Mesendoderm (in vitro differentiated cells): Measurements from ENCODE around the gene SIRT2.
A peak's percentile ranks its signal among the peaks of the same experiment; 100 is the strongest.
"Not testable (repeated sequence)": the region's sequence is repeated elsewhere in the genome, so short reads cannot be mapped to it uniquely, and the experiment has no call there.

Source experiments
- DNase-seq: peaks from one replicate; pipeline ENCODE4 v3.0.0; 2013
- H2AK5ac ChIP-seq: 2 replicates; pipeline ENCODE4 v1.6.1; 2013; ENCODE audit warnings: low read length, inconsistent platforms
- H2BK120ac ChIP-seq: 2 replicates; pipeline ENCODE4 v1.6.1; 2013; ENCODE audit warnings: low read depth, mild to moderate bottlenecking, low read length, moderate library complexity, mixed read lengths
- H2BK15ac ChIP-seq: replicated peaks from 2 replicates; pipeline ENCODE4 v1.6.1; 2013; ENCODE audit warnings: low read depth, mild to moderate bottlenecking, moderate library complexity
- H2BK5ac ChIP-seq: 2 replicates; pipeline ENCODE4 v1.6.1; 2013; ENCODE audit warnings: low read length, inconsistent platforms
- H3K18ac ChIP-seq: 2 replicates; pipeline ENCODE4 v1.6.1; 2013; ENCODE audit warnings: mild to moderate bottlenecking, low read length, mixed read lengths
- H3K23ac ChIP-seq: one replicate; pipeline ENCODE4 v1.6.1; 2013; ENCODE audit warnings: low read length
- H3K27ac ChIP-seq: 2 replicates; pipeline ENCODE4 v1.5.1; 2013; ENCODE audit warnings: low read depth, mild to moderate bottlenecking, inconsistent platforms, low read length, moderate library complexity
- H3K27me3 ChIP-seq: 2 replicates; pipeline ENCODE4 v1.6.1; 2013; ENCODE audit warnings: low read length, control low read depth, mild to moderate bottlenecking, inconsistent platforms; ENCODE audit not compliant: insufficient read depth, poor library complexity
- H3K36me3 ChIP-seq: 2 replicates; pipeline ENCODE4 v1.6.1; 2013; ENCODE audit warnings: low read length, inconsistent platforms; ENCODE audit not compliant: control insufficient read depth, insufficient read depth
- H3K4ac ChIP-seq: one replicate; pipeline ENCODE4 v1.6.1; 2013; ENCODE audit warnings: low read depth, mild to moderate bottlenecking, low read length, moderate library complexity
- H3K4me1 ChIP-seq: 2 replicates; pipeline ENCODE4 v1.6.1; 2013; ENCODE audit warnings: low read depth, low read length, inconsistent platforms; ENCODE audit not compliant: control insufficient read depth
- H3K4me2 ChIP-seq: 2 replicates; pipeline ENCODE4 v1.6.1; 2013; ENCODE audit warnings: low read length
- H3K4me3 ChIP-seq: 2 replicates; pipeline ENCODE4 v1.5.1; 2013; ENCODE audit warnings: mild to moderate bottlenecking, low read length
- H3K56ac ChIP-seq: one replicate; pipeline ENCODE4 v1.6.1; 2013; ENCODE audit warnings: low read length
- H3K79me1 ChIP-seq: 2 replicates; pipeline ENCODE4 v1.6.1; 2013; ENCODE audit warnings: low read length, inconsistent platforms
- H3K79me2 ChIP-seq: 2 replicates; pipeline ENCODE4 v1.6.1; 2013; ENCODE audit warnings: mild to moderate bottlenecking, low read length; ENCODE audit not compliant: control insufficient read depth, insufficient read depth
- H3K9ac ChIP-seq: 2 replicates; pipeline ENCODE4 v1.6.1; 2013; ENCODE audit warnings: low read length, inconsistent platforms
- H4K5ac ChIP-seq: one replicate; pipeline ENCODE4 v1.6.1; 2013; ENCODE audit warnings: low read length
- H4K8ac ChIP-seq: one replicate; pipeline ENCODE4 v1.6.1; 2013; ENCODE audit warnings: low read depth, mild to moderate bottlenecking, control low read depth, low read length, moderate library complexity
- WGBS: extraction: QIAGEN DNeasy Blood & Tissue Kit; methylation state at CpG from one replicate; pipeline ENCODE4 v1.1.7; 2013; ENCODE audit warnings: low lambda C conversion rate, missing lambda C conversion rate; ENCODE audit not compliant: insufficient coverage; ENCODE audit errors: extremely low coverage; 5-methylcytosine and 5-hydroxymethylcytosine counted together

The SIRT2 gene

GRCh38 chr19:38879400-38879751, 20.0 kb downstream of the SIRT2 start:
- Histone ChIP-seq H2AK5ac (no peak overlapping the region), H3K9ac (no peak overlapping the region), H3K56ac (no peak overlapping the region), H3K4ac (no peak overlapping the region), H3K4me1 (no peaks in the 10 kb centered on the region), H4K8ac (no peak overlapping the region), H4K5ac (no peak overlapping the region), H3K27ac (no peak overlapping the region), H3K4me2 (no peak overlapping the region), H3K18ac (no peak overlapping the region), H2BK15ac (no peak overlapping the region), H2BK5ac (no peak overlapping the region), H3K4me3 (no peak overlapping the region), H2BK120ac (no peak overlapping the region), H3K23ac (no peak overlapping the region), H3K27me3 (no peaks in the 10 kb centered on the region), H3K79me2 (no peaks in the 10 kb centered on the region), H3K36me3 (no peaks in the 10 kb centered on the region), H3K79me1 (no peaks in the 10 kb centered on the region)
- no peak for DNase-seq
- no CpG with 5 or more reads among the region's 11 CpGs for WGBS

DNA sequence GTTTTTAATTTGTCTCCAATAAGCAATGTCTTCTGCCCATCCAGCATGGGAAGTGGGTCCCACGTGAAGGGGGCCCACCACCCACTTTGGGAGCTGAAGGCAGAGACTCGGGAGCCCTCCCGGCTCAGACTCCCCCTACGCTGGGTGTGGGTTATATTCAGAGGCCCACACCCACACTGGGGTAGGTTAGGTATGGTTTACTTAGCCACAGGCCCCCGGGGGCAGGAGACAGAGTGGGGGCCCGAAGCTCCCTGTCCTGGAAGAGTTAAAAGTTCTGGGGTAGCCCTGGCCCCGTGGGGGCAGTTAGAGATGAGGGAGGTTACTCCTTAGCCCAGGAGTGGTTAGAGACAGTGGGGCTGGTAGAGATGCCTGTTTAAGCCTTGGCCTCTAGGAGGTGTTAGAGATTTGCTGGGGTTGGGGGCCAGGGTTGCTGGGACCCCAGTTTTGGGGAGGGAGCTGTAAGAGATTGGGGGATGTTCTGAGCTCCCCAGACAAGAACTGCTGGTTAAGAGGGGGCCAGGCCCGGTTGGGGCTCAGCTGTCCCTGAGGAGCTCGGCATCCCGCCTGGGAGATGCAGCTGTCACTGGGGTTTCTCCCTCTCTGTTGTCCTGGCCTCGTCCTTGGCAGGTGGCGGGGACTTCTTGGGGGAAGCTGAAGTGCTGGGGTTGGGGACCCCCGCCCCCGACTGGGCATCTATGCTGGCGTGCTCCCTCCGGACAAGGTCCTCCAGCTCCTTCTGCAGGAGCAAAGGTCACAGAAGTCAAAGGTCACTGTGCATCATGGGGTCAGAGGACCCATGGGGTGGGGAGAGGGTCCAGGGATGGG, 20.6 kb downstream of the SIRT2 start:
- H3K27ac ChIP-seq, result no peak overlapping the region
- H3K36me3 ChIP-seq, result no peaks in the 10 kb centered on the region
- H3K79me1 ChIP-seq, result no peaks in the 10 kb centered on the region
- H3K79me2 ChIP-seq, result no peaks in the 10 kb centered on the region
- H3K9ac ChIP-seq, result no peak overlapping the region
- H2BK5ac ChIP-seq, result no peak overlapping the region
- WGBS, result no CpG with 5 or more reads among the region's 16 CpGs
- H3K56ac ChIP-seq, result peak overlapping the region; percentile 34
- no peaks in the 10 kb centered on the region for H3K4me1 ChIP-seq
- no peak overlapping the region for H2BK15ac ChIP-seq
- DNase-seq, result no peak
- H3K18ac ChIP-seq, result no peak overlapping the region
- no peaks in the 10 kb centered on the region for H3K27me3 ChIP-seq
- no peak overlapping the region for H3K4me2 ChIP-seq
- H2AK5ac ChIP-seq, result no peak overlapping the region
- H2BK120ac ChIP-seq, result no peak overlapping the region
- no peak overlapping the region for H3K23ac ChIP-seq
- no peak overlapping the region for H4K8ac ChIP-seq
- no peak overlapping the region for H3K4ac ChIP-seq
- H3K4me3 ChIP-seq, result no peak overlapping the region
- no peak overlapping the region for H4K5ac ChIP-seq

GRCh38 chr19:38877781-38878574, 21.4 kb downstream of the SIRT2 start, which contains the start of gene RINL:
TSS of gene RINL (minus strand) at chr19:38878275. CDS start at chr19:38876742, 1,533 bp downstream.
- Histone ChIP-seq H2BK15ac (no peak within 1 kb of the TSS), H3K4me2 (no peak within 1 kb of the TSS), H3K23ac (no peak within 1 kb of the TSS), H3K27ac (no peak within 1 kb of the TSS), H2AK5ac (no peak within 1 kb of the TSS), H3K4ac (no peak within 1 kb of the TSS), H4K8ac (no peak within 1 kb of the TSS), H3K27me3 (no peaks in the 10 kb centered on the region), H3K36me3 (no peaks in the 10 kb centered on the region), H3K4me1 (no peaks in the 10 kb centered on the region), H2BK5ac (no peak within 1 kb of the TSS), H3K56ac (peak within 1 kb of the TSS; percentile 81), H2BK120ac (no peak within 1 kb of the TSS), H3K79me1 (no peaks in the 10 kb centered on the region), H3K4me3 (no peak within 1 kb of the TSS), H3K18ac (no peak within 1 kb of the TSS), H4K5ac (no peak within 1 kb of the TSS), H3K9ac (peak within 1 kb of the TSS; percentile 48), H3K79me2 (no peaks in the 10 kb centered on the region)
- no peak for DNase-seq
- WGBS, result no CpG with 5 or more reads among the region's 11 CpGs

DNA sequence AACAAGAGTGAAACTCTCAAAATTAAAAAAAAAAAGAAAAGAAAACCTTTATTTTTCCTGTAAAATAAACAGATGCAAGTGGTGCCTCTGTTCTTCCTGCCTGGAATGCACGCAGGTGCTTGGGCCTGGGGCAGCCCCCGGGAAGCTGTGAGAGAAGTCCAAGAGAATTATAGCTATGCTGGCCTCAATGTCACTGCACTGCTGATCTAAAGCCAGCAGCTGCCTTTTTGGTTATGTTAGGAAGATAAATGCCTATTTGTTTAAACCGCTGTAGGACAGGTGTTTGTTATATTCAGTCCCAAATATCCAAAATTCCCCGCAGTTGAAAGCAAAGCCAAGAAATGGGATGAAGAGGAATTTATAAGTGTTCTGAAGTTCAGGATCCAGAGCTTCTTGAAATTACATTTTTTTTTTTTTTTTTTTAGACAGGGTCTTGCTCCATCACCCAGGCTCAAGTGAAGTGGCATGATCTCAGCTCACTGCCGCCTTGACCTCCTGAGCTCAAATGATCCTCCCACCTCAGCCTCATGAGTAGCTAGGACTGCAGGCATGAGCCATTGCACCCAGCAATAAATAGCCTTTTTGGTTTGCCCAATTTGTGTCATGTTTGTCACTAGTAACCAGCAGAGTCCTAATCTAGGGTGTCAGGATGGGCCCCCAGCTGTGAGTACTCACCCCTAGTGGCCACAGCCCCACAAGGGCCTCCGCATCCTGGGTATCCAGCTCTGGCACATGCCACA, 23.6 kb downstream of the SIRT2 start:
- Histone ChIP-seq H3K36me3 (no peaks in the 10 kb centered on the region), H2BK120ac (no peak overlapping the region), H2BK15ac (no peak overlapping the region), H2BK5ac (no peak overlapping the region), H3K56ac (no peak overlapping the region), H3K18ac (no peak overlapping the region), H3K4me1 (no peaks in the 10 kb centered on the region), H3K27me3 (no peaks in the 10 kb centered on the region), H3K23ac (no peak overlapping the region), H3K79me1 (no peaks in the 10 kb centered on the region), H3K4ac (no peak overlapping the region), H3K79me2 (no peaks in the 10 kb centered on the region), H4K8ac (no peak overlapping the region), H3K4me2 (no peak overlapping the region), H2AK5ac (no peak overlapping the region), H4K5ac (no peak overlapping the region), H3K4me3 (no peak overlapping the region), H3K27ac (no peak overlapping the region), H3K9ac (no peak overlapping the region)
- WGBS, result no CpG with 5 or more reads among the region's 6 CpGs
- DNase-seq, result no peak

DNA sequence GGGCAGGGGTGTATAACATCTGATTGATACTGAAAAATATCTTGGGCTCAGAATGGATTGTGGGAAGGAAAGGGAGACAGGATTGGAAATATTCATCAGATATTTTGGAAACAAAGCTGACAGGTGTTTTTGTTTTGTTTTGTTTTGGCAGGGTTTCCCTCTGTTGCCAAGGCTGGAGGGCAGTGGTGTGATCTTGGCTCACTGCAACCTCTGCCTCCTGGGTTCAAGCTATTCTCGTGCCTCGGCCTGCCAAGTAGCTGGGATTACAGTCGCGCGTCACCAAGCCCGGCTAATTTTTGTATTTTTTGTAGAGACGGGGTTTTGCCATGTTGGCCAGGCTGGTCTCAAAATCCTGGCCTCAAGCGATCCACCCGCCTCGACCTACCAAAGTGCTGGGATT, 26.0 kb downstream of the SIRT2 start:
- H3K4me3 ChIP-seq, H3K27me3 ChIP-seq, H3K18ac ChIP-seq, H4K5ac ChIP-seq, H2BK15ac ChIP-seq, H3K4ac ChIP-seq, H3K9ac ChIP-seq, H2AK5ac ChIP-seq, H3K4me1 ChIP-seq, H3K79me1 ChIP-seq, H3K23ac ChIP-seq, DNase-seq, H3K56ac ChIP-seq, H3K79me2 ChIP-seq, H3K27ac ChIP-seq, H2BK5ac ChIP-seq, H3K36me3 ChIP-seq, H2BK120ac ChIP-seq, H3K4me2 ChIP-seq, H4K8ac ChIP-seq: not testable (repeated sequence)
- WGBS, result no CpG with 5 or more reads among the region's 10 CpGs
